Mucosa of descending colon (tissue), 3 donors: ENCODE data around the gene PEX6. TPM values are rescaled to one million over a fixed set of nuclear protein-coding genes. Genes with fewer than 3 reads are reported as not detected.

Experiments
- ATAC-seq: fragments of 200-7000 bp; cut with Tn5 transposase; one replicate; pipeline ENCODE4 v1.9.1; 2020; ENCODE audit warnings: mild to moderate bottlenecking, moderate library complexity
- DNase-seq, 3 donors: peaks; one replicate each; pipeline ENCODE4 v3.0.0-alpha.2; 2020
- H3K36me3 ChIP-seq: fragments of 200-600 bp; one replicate; pipeline ENCODE4 v1.8.0; 2021; ENCODE audit warnings: low read depth, mild to moderate bottlenecking
- H3K4me1 ChIP-seq: fragments of 200-600 bp; one replicate; pipeline ENCODE4 v1.8.0; 2021; ENCODE audit warnings: low read depth, mild to moderate bottlenecking
- H3K4me3 ChIP-seq: fragments of 200-600 bp; one replicate; pipeline ENCODE4 v1.8.0; 2021; ENCODE audit warnings: mild to moderate bottlenecking
- H3K9me3 ChIP-seq: fragments of 200-600 bp; one replicate; pipeline ENCODE4 v1.8.0; 2021; ENCODE audit warnings: mild to moderate bottlenecking
- CTCF ChIP-seq: fragments of 200-600 bp; IDR thresholded peaks from one replicate; pipeline ENCODE4 v1.8.0; 2022; ENCODE audit warnings: antibody characterized with exemption, mild to moderate bottlenecking
- intact Hi-C, 2 donors: fragments of 100-400 bp; cut with DNase I in 1 of 2; cut with micrococcal nuclease in 1 of 2; formaldehyde crosslinking; loops; one replicate each; pipeline versions ENCODE4 v1.11.0 to v1.11.1; 2022; cut with DNase I, micrococcal nuclease
- total RNA-seq, 3 donors: library from RNA; stranded (reverse); fragmentation: NEBNext Ultra II Directional in 2 of 3; extraction: Animal tissue kit (Norgen Biotek cat#: 25700) in 2 of 3; gene quantifications; one replicate each; pipeline versions ENCODE4 v1.2.1 to v1.2.4, GENCODE V29; 2021 to 2023
- donor health status: DM: no; HTN: no; CAD: no; lungs with moderate emphysema.
- donor health status: DM: no; HTN: no; CAD: no.
- donor health status: DM: no; HTN: yes; CAD: no.

The PEX6 gene
- total RNA-seq, 3 donors from 2014 or later = 14.3 to 38.6 (median 20.6) TPM

GRCh38 chr6:42929821-42930360 is 49.1 kb downstream of the PEX6 start:
- intact Hi-C loops = no loop called here
- Histone ChIP-seq H3K4me3 (peak overlapping the region; percentile 52), H3K36me3 (no peaks in the 10 kb centered on the region), H3K9me3 (no peaks in the 10 kb centered on the region), H3K4me1 (peaks cover 18% of the 10 kb centered on the region)
- DNase-seq (peak in 1 of 3 donors; percentile 47), ATAC-seq (peak; percentile 42)
- TF ChIP-seq CTCF = no peak

- Histone ChIP-seq H3K9me3 (no peaks in the 10 kb centered on the region), H3K4me1 (peaks cover 18% of the 10 kb centered on the region), H3K4me3 (peak within 1 kb of the TSS; percentile 52), H3K36me3 (no peaks in the 10 kb centered on the region)
- intact Hi-C loops = no loop called here
- TF ChIP-seq CTCF = no peak
- ATAC-seq = peak; percentile 95
- DNase-seq = peak; percentile 92 to 98 (median 95)
These were observed 49.8 kb downstream of the PEX6 start, which contains the start of gene CNPY3 for GRCh38 chr6:42928986-42929820. Gene CNPY3, plus strand, starts transcription at chr6:42929480. Its CDS starts 91 bp downstream, at chr6:42929571.

GRCh38 chr6:42925248-42925857 is 53.6 kb downstream of the PEX6 start:
- ATAC-seq = no peak
- no peak overlapping the region for H3K4me3 ChIP-seq
- no peaks in the 10 kb centered on the region for H3K36me3 ChIP-seq
- intact Hi-C loops = no loop called here
- no peak for TF ChIP-seq CTCF
- DNase-seq = peak in 1 of 3 donors; percentile 51
- H3K9me3 ChIP-seq = no peaks in the 10 kb centered on the region
- peaks cover under 1% of the 10 kb centered on the region for H3K4me1 ChIP-seq

GRCh38 chr6:42923666-42924065 is 55.3 kb downstream of the PEX6 start:
- Histone ChIP-seq H3K4me3 (no peak overlapping the region), H3K9me3 (no peaks in the 10 kb centered on the region), H3K4me1 (no peaks in the 10 kb centered on the region), H3K36me3 (no peaks in the 10 kb centered on the region)
- intact Hi-C loops = no loop called here
- TF ChIP-seq CTCF = no peak
- ATAC-seq = no peak
- DNase-seq = no peak

- no peaks in the 10 kb centered on the region for H3K36me3 ChIP-seq
- ATAC-seq = no peak
- no peak for TF ChIP-seq CTCF
- no peaks in the 10 kb centered on the region for H3K9me3 ChIP-seq
- intact Hi-C loops = no loop called here
- no peak overlapping the region for H3K4me3 ChIP-seq
- no peaks in the 10 kb centered on the region for H3K4me1 ChIP-seq
- peak in 1 of 3 donors; percentile 2 for DNase-seq
These were observed 57.2 kb downstream of the PEX6 start for GRCh38 chr6:42921801-42922200.
